HG03139 (cell line): Measurements from ENCODE around the gene EIF5A.

Source experiments
- ATAC-seq: cut with Tn5 transposase; IDR thresholded peaks from one replicate; pipeline ENCODE4 v1.9.1; 2021; ENCODE audit not compliant: unreplicated experiment

Gene EIF5A

GRCh38 chr17:7354262-7354843 is 46.9 kb downstream of the EIF5A start:
- ATAC-seq: no peak

- ATAC-seq: no peak
Measured at GRCh38 chr17:7355053-7355452, 47.6 kb downstream of the EIF5A start, which contains the start of gene TMEM95. Gene TMEM95 (plus strand): TSS chr17:7355156. CDS start chr17:7355205, 49 bp downstream.

GRCh38 chr17:7355573-7355972 is 48.1 kb downstream of the EIF5A start:
- no peak for ATAC-seq

GRCh38 chr17:7356072-7356549 is 48.7 kb downstream of the EIF5A start:
- ATAC-seq: no peak

- no peak for ATAC-seq
Measured at GRCh38 chr17:7356756-7357155, 49.3 kb downstream of the EIF5A start.

GRCh38 chr17:7357381-7357780 is 50.0 kb downstream of the EIF5A start:
- ATAC-seq: no peak

GRCh38 chr17:7361906-7362305 is 54.5 kb downstream of the EIF5A start:
- ATAC-seq: no peak
